Urinary bladder (tissue), 4 donors: ENCODE data around the gene NELL2. TPM values are rescaled to one million over a fixed set of nuclear protein-coding genes. Genes with fewer than 3 reads are reported as not detected.

Experiments used
- DNase-seq: peaks from one replicate; pipeline ENCODE4 v3.0.0-alpha.2; 2015; ENCODE audit errors: extremely low spot score
- H3K27ac ChIP-seq: one replicate; pipeline ENCODE4 v1.5.1; 2013; ENCODE audit warnings: low read depth, mild to moderate bottlenecking, moderate library complexity
- H3K36me3 ChIP-seq: one replicate; pipeline ENCODE4 v1.6.1; 2013; ENCODE audit warnings: mild to moderate bottlenecking, moderate library complexity; ENCODE audit not compliant: insufficient read depth
- H3K4me1 ChIP-seq: one replicate; pipeline ENCODE4 v1.6.1; 2013; ENCODE audit warnings: mild to moderate bottlenecking, moderate library complexity; ENCODE audit not compliant: insufficient read depth
- H3K4me3 ChIP-seq: one replicate; pipeline ENCODE4 v1.5.1; 2013; ENCODE audit warnings: low read depth, low read length
- WGBS: extraction: QIAGEN DNeasy Blood & Tissue Kit; methylation state at CpG from one replicate; pipeline ENCODE4 v1.1.7; 2013; 5-methylcytosine and 5-hydroxymethylcytosine counted together
- polyA plus RNA-seq: library from polyadenylated mRNA; stranded (reverse); fragments of 200-250 nt; gene quantifications from one replicate; pipeline ENCODE4 v1.2.3, GENCODE V29; 2013
- total RNA-seq: library from RNA; depleted of rRNA; stranded (reverse); fragments of >200 nt; gene quantifications from one replicate; pipeline ENCODE4 v1.2.3, GENCODE V29; 2014
- donor health status: healthy with polysubstance abuse.
- donor health status: healthy.

The NELL2 gene
- total and polyA plus RNA-seq, 2 donors, result 21.7 to 28.1 TPM

- Histone ChIP-seq H3K36me3 (no peaks in the 10 kb centered on the region), H3K27ac (no peak overlapping the region), H3K4me3 (no peak overlapping the region), H3K4me1 (no peaks in the 10 kb centered on the region)
- DNase-seq, result no peak
Observed at GRCh38 chr12:44869503-44869902, 6.6 kb downstream of the NELL2 start.

GRCh38 chr12:44863867-44864266 is 12.2 kb downstream of the NELL2 start:
- H3K27ac ChIP-seq, result no peak overlapping the region
- no peak overlapping the region for H3K4me3 ChIP-seq
- H3K36me3 ChIP-seq, result no peaks in the 10 kb centered on the region
- no peaks in the 10 kb centered on the region for H3K4me1 ChIP-seq
- DNase-seq, result no peak
- 50% methylated on average over 2 of the region's 2 CpGs for WGBS

GRCh38 chr12:44859998-44860689 is 16.0 kb downstream of the NELL2 start:
- no peak for DNase-seq
- Histone ChIP-seq H3K4me3 (no peak overlapping the region), H3K4me1 (no peaks in the 10 kb centered on the region), H3K27ac (no peak overlapping the region), H3K36me3 (no peaks in the 10 kb centered on the region)
- WGBS, result 80% methylated on average over 1 of the region's 1 CpG

- H3K27ac ChIP-seq, result no peak overlapping the region
- WGBS, result 91% methylated on average over 4 of the region's 4 CpGs
- H3K4me3 ChIP-seq, result no peak overlapping the region
- DNase-seq, result no peak
- H3K4me1 ChIP-seq, result no peaks in the 10 kb centered on the region
- H3K36me3 ChIP-seq, result no peaks in the 10 kb centered on the region
Observed at GRCh38 chr12:44858226-44858855, 17.8 kb downstream of the NELL2 start.

- Histone ChIP-seq H3K4me1 (no peaks in the 10 kb centered on the region), H3K27ac (no peak overlapping the region), H3K36me3 (no peaks in the 10 kb centered on the region), H3K4me3 (no peak overlapping the region)
- WGBS, result 53% methylated on average over 2 of the region's 2 CpGs
- no peak for DNase-seq
Observed at GRCh38 chr12:44852483-44852882, 23.6 kb downstream of the NELL2 start.

GRCh38 chr12:44851586-44851985 is 24.5 kb downstream of the NELL2 start:
- WGBS, result 81% methylated on average over 3 of the region's 3 CpGs
- DNase-seq, result no peak
- H3K4me3 ChIP-seq, result no peak overlapping the region
- H3K36me3 ChIP-seq, result no peaks in the 10 kb centered on the region
- no peak overlapping the region for H3K27ac ChIP-seq
- no peaks in the 10 kb centered on the region for H3K4me1 ChIP-seq

- no peaks in the 10 kb centered on the region for H3K36me3 ChIP-seq
- WGBS, result 62% methylated on average over 2 of the region's 2 CpGs
Observed at GRCh38 chr12:44848703-44849085, 27.4 kb downstream of the NELL2 start.

GRCh38 chr12:44847888-44848702 is 28.0 kb downstream of the NELL2 start:
- Histone ChIP-seq H3K4me1 (no peaks in the 10 kb centered on the region), H3K27ac (no peak overlapping the region), H3K4me3 (no peak overlapping the region), H3K36me3 (no peaks in the 10 kb centered on the region)
- DNase-seq, result no peak
- WGBS, result 81% methylated on average over 6 of the region's 6 CpGs

More at GRCh38 chr12:44848703-44849085, 27.4 kb downstream of the NELL2 start:
- Histone ChIP-seq H3K4me1 (no peaks in the 10 kb centered on the region), H3K4me3 (no peak overlapping the region), H3K27ac (no peak overlapping the region)
- no peak for DNase-seq

GRCh38 chr12:44847403-44847802 is 28.7 kb downstream of the NELL2 start:
- 43% methylated on average over 1 of the region's 1 CpG for WGBS
- DNase-seq, result no peak
- Histone ChIP-seq H3K4me3 (no peak overlapping the region), H3K4me1 (no peaks in the 10 kb centered on the region), H3K27ac (no peak overlapping the region), H3K36me3 (no peaks in the 10 kb centered on the region)

- no peak overlapping the region for H3K4me3 ChIP-seq
- WGBS, result 49% methylated on average over 1 of the region's 1 CpG
- H3K36me3 ChIP-seq, result no peaks in the 10 kb centered on the region
- H3K27ac ChIP-seq, result no peak overlapping the region
- DNase-seq, result no peak
- H3K4me1 ChIP-seq, result no peaks in the 10 kb centered on the region
Observed at GRCh38 chr12:44846826-44847225, 29.3 kb downstream of the NELL2 start.

- H3K27ac ChIP-seq, result no peak overlapping the region
- no peak for DNase-seq
- no peaks in the 10 kb centered on the region for H3K36me3 ChIP-seq
- no peaks in the 10 kb centered on the region for H3K4me1 ChIP-seq
- 87% methylated on average over 4 of the region's 4 CpGs for WGBS
- no peak overlapping the region for H3K4me3 ChIP-seq
Observed at GRCh38 chr12:44842669-44843068, 33.4 kb downstream of the NELL2 start.

- no peak for DNase-seq
- Histone ChIP-seq H3K36me3 (no peaks in the 10 kb centered on the region), H3K27ac (no peak overlapping the region), H3K4me1 (no peaks in the 10 kb centered on the region), H3K4me3 (no peak overlapping the region)
- 75% methylated on average over 2 of the region's 2 CpGs for WGBS
Observed at GRCh38 chr12:44839785-44840184, 36.3 kb downstream of the NELL2 start.

- H3K36me3 ChIP-seq, result no peaks in the 10 kb centered on the region
- WGBS, result 82% methylated on average over 5 of the region's 5 CpGs
- H3K4me3 ChIP-seq, result no peak overlapping the region
- no peak for DNase-seq
- no peak overlapping the region for H3K27ac ChIP-seq
- no peaks in the 10 kb centered on the region for H3K4me1 ChIP-seq
Observed at GRCh38 chr12:44837114-44837755, 38.9 kb downstream of the NELL2 start.
